ENCODE results near the gene STK24. TPM values are rescaled to one million over a fixed set of nuclear protein-coding genes. Genes with fewer than 3 reads are reported as not detected.
"Not testable (repeated sequence)": the region's sequence is repeated elsewhere in the genome, so short reads cannot be mapped to it uniquely, and the experiment has no call there.

STK24 gene
- total RNA-seq, 1 donor from 2014 or later: 66.2 TPM

DNA sequence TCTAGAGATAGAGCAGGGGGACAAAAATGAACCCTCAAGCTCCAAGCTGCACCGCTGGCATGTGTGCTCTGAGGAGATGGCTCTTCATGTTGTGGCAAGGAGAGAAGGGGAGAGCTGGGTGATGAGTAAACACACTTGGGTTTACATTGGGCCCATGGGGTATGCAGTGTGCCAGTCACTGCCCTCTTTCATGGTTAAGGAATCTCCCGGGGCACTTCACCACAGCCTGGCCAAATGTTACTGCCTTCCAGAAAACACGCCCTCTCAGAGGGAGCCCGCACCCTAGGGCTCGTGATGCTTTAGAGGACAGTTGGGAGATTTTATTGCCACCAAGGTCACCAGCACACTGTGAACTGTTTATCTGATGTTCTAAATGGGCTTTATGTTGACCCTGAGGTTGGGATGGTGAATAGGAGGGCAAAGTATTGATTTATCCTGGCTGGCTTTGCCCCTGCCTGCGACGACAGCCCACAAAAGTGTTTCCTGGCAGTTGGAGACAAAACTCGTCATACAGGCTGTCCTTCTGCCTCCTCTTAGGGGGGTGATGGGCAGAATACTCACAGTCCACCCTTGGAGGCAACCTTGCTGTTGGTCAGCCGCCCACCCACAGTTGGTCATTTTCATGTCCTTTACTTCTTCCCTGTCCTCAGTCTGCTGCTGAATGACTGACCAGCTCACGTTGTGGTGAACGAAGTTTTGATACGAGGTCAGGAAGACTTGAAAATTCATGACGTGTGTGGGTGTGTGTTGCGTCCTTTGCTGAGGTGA is 156.9 kb downstream of the STK24 start:
- Histone ChIP-seq H3K9me3 (replicated peaks) (no peaks in the 10 kb centered on the region), H3K4me3 (no peak overlapping the region), H3K4me1 (no peaks in the 10 kb centered on the region), H3K36me3 (peaks cover 30% of the 10 kb centered on the region), H3K27ac (replicated peaks) (no peak overlapping the region), H3K27me3 (ENCODE audit: low read depth) (no peaks in the 10 kb centered on the region)
- DNase-seq: no peak
- TF ChIP-seq, protein P1, sequence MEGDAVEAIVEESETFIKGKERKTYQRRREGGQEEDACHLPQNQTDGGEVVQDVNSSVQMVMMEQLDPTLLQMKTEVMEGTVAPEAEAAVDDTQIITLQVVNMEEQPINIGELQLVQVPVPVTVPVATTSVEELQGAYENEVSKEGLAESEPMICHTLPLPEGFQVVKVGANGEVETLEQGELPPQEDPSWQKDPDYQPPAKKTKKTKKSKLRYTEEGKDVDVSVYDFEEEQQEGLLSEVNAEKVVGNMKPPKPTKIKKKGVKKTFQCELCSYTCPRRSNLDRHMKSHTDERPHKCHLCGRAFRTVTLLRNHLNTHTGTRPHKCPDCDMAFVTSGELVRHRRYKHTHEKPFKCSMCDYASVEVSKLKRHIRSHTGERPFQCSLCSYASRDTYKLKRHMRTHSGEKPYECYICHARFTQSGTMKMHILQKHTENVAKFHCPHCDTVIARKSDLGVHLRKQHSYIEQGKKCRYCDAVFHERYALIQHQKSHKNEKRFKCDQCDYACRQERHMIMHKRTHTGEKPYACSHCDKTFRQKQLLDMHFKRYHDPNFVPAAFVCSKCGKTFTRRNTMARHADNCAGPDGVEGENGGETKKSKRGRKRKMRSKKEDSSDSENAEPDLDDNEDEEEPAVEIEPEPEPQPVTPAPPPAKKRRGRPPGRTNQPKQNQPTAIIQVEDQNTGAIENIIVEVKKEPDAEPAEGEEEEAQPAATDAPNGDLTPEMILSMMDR (IDR thresholded peaks at IDR 0.05; ENCODE audit: borderline replicate concordance): no peak
- intact Hi-C loops (cut with micrococcal nuclease): no loop called here

DNA sequence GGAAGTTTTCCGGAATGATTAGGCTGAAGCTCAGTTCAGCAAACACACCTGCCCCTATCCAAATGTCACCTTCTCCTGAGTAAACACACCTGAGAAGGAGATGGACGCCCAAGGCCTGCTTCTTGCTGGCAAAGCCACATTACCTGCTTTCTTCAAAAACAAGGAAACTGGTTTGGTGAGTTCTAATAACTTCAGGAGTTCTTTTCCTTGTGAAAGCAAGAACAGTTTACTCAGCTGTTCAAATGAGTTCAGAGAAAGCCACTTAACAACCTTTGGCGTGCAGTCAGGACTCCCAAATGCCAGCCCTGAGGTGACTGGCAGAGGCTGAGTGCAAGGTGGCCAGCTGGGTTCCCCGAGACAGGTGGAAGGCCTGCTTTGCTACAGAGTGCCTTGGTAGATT is 160.5 kb downstream of the STK24 start:
- TF ChIP-seq, protein P1 (IDR thresholded peaks at IDR 0.05; ENCODE audit: borderline replicate concordance): no peak
- Histone ChIP-seq H3K27ac (replicated peaks) (no peak overlapping the region), H3K36me3 (peaks cover 64% of the 10 kb centered on the region), H3K4me1 (no peaks in the 10 kb centered on the region), H3K4me3 (no peak overlapping the region), H3K27me3 (ENCODE audit: low read depth) (no peaks in the 10 kb centered on the region), H3K9me3 (replicated peaks) (no peaks in the 10 kb centered on the region)
- intact Hi-C loops (cut with micrococcal nuclease): no loop called here
- no peak for DNase-seq

DNA sequence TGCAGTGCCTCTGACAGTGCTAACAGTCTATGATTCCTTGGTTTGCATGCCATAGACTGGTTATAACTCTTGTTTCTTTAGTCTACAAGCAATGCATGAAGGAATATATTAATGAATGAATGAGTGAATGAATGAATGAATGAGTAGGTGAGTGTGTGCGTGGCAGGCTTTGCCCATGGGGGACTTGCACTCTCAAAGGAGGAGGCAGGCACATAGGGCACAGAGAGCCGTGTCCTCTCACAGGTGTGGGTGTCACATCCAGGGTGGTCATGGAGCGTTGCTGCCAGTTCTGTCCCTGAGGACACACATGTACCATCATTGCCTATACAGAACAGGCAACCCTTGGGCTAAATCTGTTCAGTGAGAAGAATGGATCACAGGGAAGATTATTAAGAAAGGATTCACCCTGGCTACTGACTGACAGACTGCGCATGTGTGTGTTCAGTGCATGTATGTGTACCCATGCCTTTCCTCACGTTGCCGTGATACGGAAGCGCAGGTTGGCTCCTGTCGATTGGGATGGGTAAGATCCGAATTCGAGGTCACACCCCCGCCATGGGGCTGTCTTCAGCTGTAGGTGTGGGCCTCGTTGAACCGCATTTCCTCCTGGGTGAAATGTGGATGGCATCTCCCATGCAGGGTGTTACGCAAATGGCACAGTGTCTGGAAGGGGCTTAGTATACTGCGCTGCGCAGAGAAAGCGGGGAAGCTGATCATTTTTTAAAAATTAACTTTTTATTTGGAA is 161.4 kb downstream of the STK24 start:
- Histone ChIP-seq H3K4me3 (no peak overlapping the region), H3K27ac (replicated peaks) (no peak overlapping the region), H3K36me3 (peaks cover 68% of the 10 kb centered on the region), H3K9me3 (replicated peaks) (no peaks in the 10 kb centered on the region), H3K4me1 (no peaks in the 10 kb centered on the region), H3K27me3 (ENCODE audit: low read depth) (no peaks in the 10 kb centered on the region)
- no peak for DNase-seq
- intact Hi-C loops (cut with micrococcal nuclease): no loop called here
- TF ChIP-seq, protein P1 (IDR thresholded peaks at IDR 0.05; ENCODE audit: borderline replicate concordance): no peak

- Histone ChIP-seq H3K36me3 (peaks cover 68% of the 10 kb centered on the region), H3K27ac (replicated peaks) (no peak overlapping the region), H3K9me3 (replicated peaks) (no peaks in the 10 kb centered on the region), H3K27me3 (ENCODE audit: low read depth) (no peaks in the 10 kb centered on the region), H3K4me1 (no peaks in the 10 kb centered on the region), H3K4me3 (no peak overlapping the region)
- intact Hi-C loops (cut with micrococcal nuclease): no loop called here
- no peak for DNase-seq
- TF ChIP-seq, protein P1 (IDR thresholded peaks at IDR 0.05; ENCODE audit: borderline replicate concordance): no peak
Measured at GRCh38 chr13:98413796-98414195, 163.1 kb downstream of the STK24 start.

- H3K27ac ChIP-seq (replicated peaks); H3K27me3 ChIP-seq (ENCODE audit: low read depth); H3K9me3 ChIP-seq (replicated peaks); intact Hi-C loops (cut with micrococcal nuclease); H3K4me1 ChIP-seq; DNase-seq; H3K4me3 ChIP-seq: not testable (repeated sequence)
- peaks cover 63% of the 10 kb centered on the region for H3K36me3 ChIP-seq
Measured at GRCh38 chr13:98413278-98413677, 163.6 kb downstream of the STK24 start.

Measured in left ventricle myocardium inferior (tissue), 1 donor.